ENCODE data around the gene PIEZO1. TPM values are rescaled to one million over a fixed set of nuclear protein-coding genes. Genes with fewer than 3 reads are reported as not detected.

PIEZO1 gene
- total and polyA plus RNA-seq, 9 of the 15 experiments (the other 6 are each of a cell fraction or from before 2014, with no cell fraction given): 3.6 to 432 (median 131) TPM

- TF ChIP-seq E4F1 (CRISPR knock-in tag; IDR thresholded peaks at IDR 0.05; ENCODE audit: borderline replicate concordance) (no peak), SETDB1 (IDR thresholded peaks at IDR 0.05; ENCODE audit: low read length) (no peak), NR1H2 (CRISPR knock-in tag; IDR thresholded peaks at IDR 0.05) (no peak), POLR2A (conservative IDR thresholded peaks at IDR 0.05) (peak; percentile 55), POLR2G (IDR thresholded peaks at IDR 0.05; ENCODE audit: low read depth, low read length) (peak; percentile 79), NFIC (IDR thresholded peaks at IDR 0.05) (no peak), RBFOX2 (IDR thresholded peaks at IDR 0.05; ENCODE audit: low read depth, low read length) (peak; percentile 74), SMARCC2 (IDR thresholded peaks at IDR 0.05; ENCODE audit: low read depth) (no peak), PHB (CRISPR knock-in tag; IDR thresholded peaks at IDR 0.05) (0 out of 2 replicates have a peak, but pooled peaks have one; percentile 14), MECOM (CRISPR knock-in tag; IDR thresholded peaks at IDR 0.05) (no peak), POLR2B (IDR thresholded peaks at IDR 0.05; ENCODE audit: low read depth, partially characterized antibody) (peak; percentile 44), TAF9B (IDR thresholded peaks at IDR 0.05; ENCODE audit: partially characterized antibody) (no peak), CEBPG (CRISPR knock-in tag; IDR thresholded peaks at IDR 0.05) (no peak), CEBPG (tag; conservative IDR thresholded peaks at IDR 0.05 in 1 of 2, IDR thresholded peaks at IDR 0.05 in 1 of 2) (no peak)
- TF ChIP-seq, protein P1, sequence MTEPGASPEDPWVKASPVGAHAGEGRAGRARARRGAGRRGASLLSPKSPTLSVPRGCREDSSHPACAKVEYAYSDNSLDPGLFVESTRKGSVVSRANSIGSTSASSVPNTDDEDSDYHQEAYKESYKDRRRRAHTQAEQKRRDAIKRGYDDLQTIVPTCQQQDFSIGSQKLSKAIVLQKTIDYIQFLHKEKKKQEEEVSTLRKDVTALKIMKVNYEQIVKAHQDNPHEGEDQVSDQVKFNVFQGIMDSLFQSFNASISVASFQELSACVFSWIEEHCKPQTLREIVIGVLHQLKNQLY (CRISPR knock-in tag; conservative IDR thresholded peaks at IDR 0.05): no peak
- TF ChIP-seq, protein P2, sequence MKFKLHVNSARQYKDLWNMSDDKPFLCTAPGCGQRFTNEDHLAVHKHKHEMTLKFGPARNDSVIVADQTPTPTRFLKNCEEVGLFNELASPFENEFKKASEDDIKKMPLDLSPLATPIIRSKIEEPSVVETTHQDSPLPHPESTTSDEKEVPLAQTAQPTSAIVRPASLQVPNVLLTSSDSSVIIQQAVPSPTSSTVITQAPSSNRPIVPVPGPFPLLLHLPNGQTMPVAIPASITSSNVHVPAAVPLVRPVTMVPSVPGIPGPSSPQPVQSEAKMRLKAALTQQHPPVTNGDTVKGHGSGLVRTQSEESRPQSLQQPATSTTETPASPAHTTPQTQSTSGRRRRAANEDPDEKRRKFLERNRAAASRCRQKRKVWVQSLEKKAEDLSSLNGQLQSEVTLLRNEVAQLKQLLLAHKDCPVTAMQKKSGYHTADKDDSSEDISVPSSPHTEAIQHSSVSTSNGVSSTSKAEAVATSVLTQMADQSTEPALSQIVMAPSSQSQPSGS (CRISPR knock-in tag; IDR thresholded peaks at IDR 0.05): no peak
- TF ChIP-seq, protein P3, sequence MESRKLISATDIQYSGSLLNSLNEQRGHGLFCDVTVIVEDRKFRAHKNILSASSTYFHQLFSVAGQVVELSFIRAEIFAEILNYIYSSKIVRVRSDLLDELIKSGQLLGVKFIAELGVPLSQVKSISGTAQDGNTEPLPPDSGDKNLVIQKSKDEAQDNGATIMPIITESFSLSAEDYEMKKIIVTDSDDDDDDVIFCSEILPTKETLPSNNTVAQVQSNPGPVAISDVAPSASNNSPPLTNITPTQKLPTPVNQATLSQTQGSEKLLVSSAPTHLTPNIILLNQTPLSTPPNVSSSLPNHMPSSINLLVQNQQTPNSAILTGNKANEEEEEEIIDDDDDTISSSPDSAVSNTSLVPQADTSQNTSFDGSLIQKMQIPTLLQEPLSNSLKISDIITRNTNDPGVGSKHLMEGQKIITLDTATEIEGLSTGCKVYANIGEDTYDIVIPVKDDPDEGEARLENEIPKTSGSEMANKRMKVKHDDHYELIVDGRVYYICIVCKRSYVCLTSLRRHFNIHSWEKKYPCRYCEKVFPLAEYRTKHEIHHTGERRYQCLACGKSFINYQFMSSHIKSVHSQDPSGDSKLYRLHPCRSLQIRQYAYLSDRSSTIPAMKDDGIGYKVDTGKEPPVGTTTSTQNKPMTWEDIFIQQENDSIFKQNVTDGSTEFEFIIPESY (CRISPR knock-in tag; IDR thresholded peaks at IDR 0.05): peak; percentile 51
These were observed 22.8 kb upstream of the PIEZO1 start (continued) for GRCh38 chr16:88807626-88808453.
